Measurements from ENCODE around the gene MRPL41. TPM values are rescaled to one million over a fixed set of nuclear protein-coding genes. Genes with fewer than 3 reads are reported as not detected.
A peak's percentile ranks its signal among the peaks of the same experiment; 100 is the strongest.

Gene MRPL41
- total RNA-seq, 4 donors from 2014 or later, result 77.1 to 161 (median 98.3) TPM

DNA sequence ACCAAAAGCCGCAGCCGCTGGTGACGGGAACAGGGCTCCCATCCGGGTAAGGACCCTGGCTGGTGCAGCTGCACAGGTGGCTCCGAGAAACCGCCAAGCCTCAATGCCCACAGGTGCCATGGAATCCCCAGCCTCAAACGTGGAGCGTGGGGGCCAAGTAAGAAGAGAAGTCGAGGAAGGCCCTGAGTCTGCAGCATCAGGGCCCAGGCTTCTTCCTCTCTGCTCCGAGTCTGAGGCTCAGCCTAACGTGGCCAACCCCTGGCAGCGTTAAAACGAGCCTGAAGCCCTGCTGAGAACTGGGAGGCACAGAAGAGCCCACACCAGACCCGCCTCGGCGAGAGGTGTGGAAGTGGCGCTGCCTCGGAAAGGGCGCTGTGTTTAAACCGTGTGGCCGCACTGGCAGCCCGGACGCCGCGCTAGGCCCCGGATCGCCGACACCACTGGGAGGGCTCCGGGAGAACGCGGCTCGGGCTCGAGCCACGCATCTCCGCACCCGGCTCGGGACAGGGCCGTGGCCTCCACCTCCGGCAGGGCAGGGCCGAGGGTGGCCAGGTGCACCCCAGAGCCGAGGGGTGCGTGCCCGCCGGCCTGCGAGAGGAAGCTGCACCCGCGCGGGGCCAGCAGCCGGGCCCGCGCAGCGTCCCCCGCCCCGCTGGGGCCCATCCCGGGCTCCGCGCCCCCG, 37.9 kb downstream of the MRPL41 start:
- peaks cover 0 to 23% (median 14%) of the 10 kb centered on the region in 4 donors for H3K4me1 ChIP-seq
- H3K27me3 ChIP-seq, result no peaks in the 10 kb centered on the region
- WGBS, 2 donors, result 20 to 26% methylated on average over 16 to 23 of the region's 58 CpGs
- TF ChIP-seq CTCF (IDR thresholded peaks at IDR 0.05) (no peak), POLR2A (IDR thresholded peaks at IDR 0.05) (no peak), EP300 (IDR thresholded peaks at IDR 0.05) (no peak)
- H3K27ac ChIP-seq, result peak overlapping the region in 1 of 4 donors; percentile 76
- H3K36me3 ChIP-seq, result peaks cover 0 to 40% (median 5%) of the 10 kb centered on the region in 3 donors
- H3K9me3 ChIP-seq, result no peaks in the 10 kb centered on the region
- no peak for DNase-seq (ENCODE audit: low spot score in 2 of 2)
- H3K4me3 ChIP-seq, result peak overlapping the region; percentile 55 to 93 (median 68)

- WGBS, 2 donors, result no CpG with 5 or more reads among the region's 61 CpGs
- Histone ChIP-seq H3K27me3 (no peaks in the 10 kb centered on the region), H3K36me3 (peaks cover 0 to 35% (median 5%) of the 10 kb centered on the region in 3 donors), H3K9me3 (no peaks in the 10 kb centered on the region), H3K4me1 (peaks cover 0 to 23% (median 14%) of the 10 kb centered on the region in 4 donors), H3K4me3 (peak overlapping the region in 3 of 4 donors; percentile 55 to 93 (median 60)), H3K27ac (peak overlapping the region in 1 of 4 donors; percentile 76)
- TF ChIP-seq EP300 (IDR thresholded peaks at IDR 0.05), result no peak
- TF ChIP-seq POLR2A (IDR thresholded peaks at IDR 0.05), result no peak
- no peak for TF ChIP-seq CTCF (IDR thresholded peaks at IDR 0.05)
- no peak for DNase-seq (ENCODE audit: low spot score in 2 of 2)
These were observed 38.4 kb downstream of the MRPL41 start for GRCh38 chr9:137590123-137590468.

- Histone ChIP-seq H3K36me3 (peaks cover 0 to 28% (median 5%) of the 10 kb centered on the region in 3 donors), H3K27ac (peak within 1 kb of the TSS; percentile 38 to 83 (median 60)), H3K4me3 (peak within 1 kb of the TSS; percentile 76 to 93 (median 82)), H3K4me1 (peaks cover 0 to 23% (median 14%) of the 10 kb centered on the region in 4 donors), H3K27me3 (no peaks in the 10 kb centered on the region), H3K9me3 (no peaks in the 10 kb centered on the region)
- TF ChIP-seq CTCF (IDR thresholded peaks at IDR 0.05) (no peak), EP300 (IDR thresholded peaks at IDR 0.05) (peak in 1 of 2 donors; percentile 33)
- WGBS, 2 donors, result 1% methylated on average over 36 to 55 of the region's 113 CpGs
- DNase-seq (ENCODE audit: low spot score in 2 of 2), result peak; percentile 74 to 83
These were observed 39.0 kb downstream of the MRPL41 start, which contains the start of gene ZMYND19 for GRCh38 chr9:137590469-137591383. TSS of gene ZMYND19 (minus strand) at chr9:137590512. CDS start at chr9:137590263, 249 bp downstream.

- Histone ChIP-seq H3K27me3 (no peaks in the 10 kb centered on the region), H3K9me3 (no peaks in the 10 kb centered on the region), H3K36me3 (peaks cover 0 to 8% (median 0%) of the 10 kb centered on the region in 3 donors), H3K4me3 (no peak overlapping the region), H3K27ac (no peak overlapping the region), H3K4me1 (peaks cover 0 to 23% (median 14%) of the 10 kb centered on the region in 4 donors)
- no peak for DNase-seq (ENCODE audit: low spot score in 2 of 2)
- WGBS, 2 donors, result 79 to 88% methylated on average over 7 of the region's 7 CpGs
- TF ChIP-seq EP300 (IDR thresholded peaks at IDR 0.05) (no peak), POLR2A (IDR thresholded peaks at IDR 0.05) (no peak), CTCF (IDR thresholded peaks at IDR 0.05) (no peak)
These were observed 41.1 kb downstream of the MRPL41 start for GRCh38 chr9:137592767-137593166.

All from tibial nerve (tissue), 4 donors.